Measurements from ENCODE around the gene UCMA.

UCMA gene

DNA sequence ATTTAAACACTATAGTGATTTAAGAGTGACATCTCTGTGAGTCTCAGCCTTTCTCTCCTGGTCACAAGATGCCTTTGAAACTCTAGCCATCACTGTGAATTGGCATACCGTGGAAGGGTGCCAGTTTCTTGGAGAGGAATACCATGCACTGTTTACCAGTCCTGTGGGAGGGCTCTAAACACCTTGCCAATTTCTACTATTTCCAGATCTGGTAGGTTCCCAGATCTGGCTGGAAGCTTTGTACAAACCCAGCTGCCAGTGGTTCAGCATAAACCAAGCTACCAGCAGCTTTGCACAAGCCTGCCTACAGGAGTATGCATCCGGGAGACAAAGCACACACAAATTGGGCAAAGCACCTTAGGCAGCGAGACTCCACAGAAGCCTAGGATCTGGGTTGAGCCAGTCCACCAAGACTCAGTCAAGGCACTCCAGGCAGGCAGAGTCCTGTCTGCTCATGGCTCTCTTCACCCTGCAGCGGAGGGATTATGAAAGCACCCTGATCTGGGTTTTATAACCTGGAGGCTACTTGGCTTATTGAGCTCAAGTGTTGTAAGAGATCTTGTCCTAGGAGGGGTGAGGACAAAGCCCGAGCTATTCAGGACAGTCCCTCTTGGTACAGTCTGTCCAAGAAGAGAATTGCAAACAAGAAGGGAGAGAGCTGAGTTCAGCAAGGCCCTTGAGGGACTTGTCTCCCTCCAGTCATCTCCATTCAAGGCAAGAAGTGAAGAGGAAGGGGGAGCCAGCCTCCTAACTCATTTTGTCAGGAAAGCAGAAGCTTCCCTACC lies 49.3 kb downstream of the UCMA start:
- DNase-seq: no peak

DNA sequence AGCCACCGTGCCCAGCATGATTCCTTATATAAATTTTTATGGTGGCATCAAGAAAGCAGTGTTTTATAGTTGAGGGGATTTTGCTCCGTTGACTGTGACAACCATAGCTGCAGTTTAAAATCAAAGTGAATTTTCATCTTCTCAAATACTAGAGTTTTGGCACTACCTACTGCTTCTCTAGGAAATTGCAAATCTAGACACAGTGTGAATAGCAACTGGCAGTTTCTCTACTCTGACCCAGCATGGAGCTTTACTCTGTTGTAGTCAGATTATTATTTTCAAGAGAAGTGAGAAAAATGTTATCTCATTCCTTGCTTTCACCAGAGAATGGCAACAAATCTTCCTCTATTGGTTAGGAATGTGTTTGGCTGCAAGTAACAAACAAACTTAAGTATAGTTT lies 49.9 kb downstream of the UCMA start:
- DNase-seq: no peak

DNA sequence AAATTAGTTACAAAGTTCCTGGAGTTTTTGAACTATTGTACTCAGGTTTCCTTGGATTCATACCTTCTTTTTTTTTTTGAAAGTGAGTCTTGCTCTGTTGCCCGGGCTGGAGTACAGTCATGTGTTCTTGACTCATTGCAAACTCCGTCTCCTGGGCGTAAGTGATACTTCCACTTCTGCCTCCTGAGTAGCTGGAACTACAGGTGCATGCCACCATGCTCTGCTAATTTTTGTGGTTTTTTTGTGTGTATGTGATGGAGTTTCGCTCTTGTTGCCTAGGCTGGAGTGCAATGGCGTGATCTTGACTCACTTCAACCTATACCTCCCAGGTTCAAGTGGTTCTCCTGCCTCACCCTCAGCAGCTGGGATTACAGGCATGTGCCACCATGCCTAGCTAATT lies 50.5 kb downstream of the UCMA start:
- DNase-seq: no peak

DNA sequence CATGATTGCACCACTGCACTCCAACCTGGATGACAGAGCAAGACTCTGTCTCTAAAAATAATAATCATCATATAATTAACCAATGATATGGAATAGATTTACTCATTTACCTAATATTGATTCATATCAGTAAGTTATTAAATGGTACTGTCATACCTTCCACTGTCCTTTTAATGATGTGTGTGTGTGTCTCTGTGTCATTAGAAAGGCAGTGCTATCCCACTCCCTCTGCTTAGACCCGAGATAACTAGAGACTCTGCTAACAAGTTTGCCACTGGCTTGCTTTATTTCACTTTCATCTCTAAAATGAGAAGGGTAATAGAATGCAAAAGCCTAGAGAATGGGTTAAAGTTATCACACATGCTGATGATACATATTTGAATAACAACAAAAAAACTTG lies 51.8 kb downstream of the UCMA start:
- no peak for DNase-seq

DNA sequence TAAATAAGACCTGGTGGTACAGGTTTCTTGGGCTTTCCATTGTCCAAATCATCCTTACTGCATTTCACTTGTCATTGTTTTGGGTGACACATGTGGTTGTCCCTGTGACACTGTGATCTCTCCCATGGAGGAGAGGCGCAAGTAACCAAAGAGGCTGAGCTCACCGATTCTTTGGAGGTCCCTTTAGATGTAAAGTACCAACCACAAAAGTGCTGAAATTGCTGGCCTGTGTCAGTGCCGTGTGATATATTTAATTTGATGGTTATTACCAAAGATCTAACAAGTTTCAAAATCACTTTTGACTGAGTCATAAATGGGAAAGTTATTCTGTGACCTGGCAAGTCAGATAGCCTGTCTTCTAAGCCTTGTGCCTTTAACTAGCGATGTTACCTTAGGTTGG lies 53.4 kb downstream of the UCMA start:
- no peak for DNase-seq

DNA sequence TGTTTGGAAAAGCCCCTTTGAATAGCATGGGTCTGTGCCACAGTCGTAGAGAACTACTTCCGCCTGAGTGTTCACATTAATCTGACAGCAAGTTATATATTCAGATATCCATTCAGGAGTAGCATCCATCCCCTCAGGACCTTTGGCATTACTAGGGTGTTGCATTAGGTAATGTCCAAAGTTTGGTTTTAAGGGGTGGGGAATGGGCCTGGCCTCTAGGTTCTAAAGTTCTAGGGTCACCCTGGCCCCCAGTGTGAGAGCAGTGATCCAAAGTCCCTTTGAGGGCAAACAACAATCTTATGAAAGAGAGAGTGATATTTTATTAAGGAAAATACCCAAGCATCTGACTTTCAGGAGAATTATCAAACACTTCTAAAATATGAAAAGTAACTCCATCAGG lies 60.6 kb downstream of the UCMA start:
- DNase-seq: no peak
